HepG2 (cell line): ENCODE data around the gene PDXDC1. TPM values are rescaled to one million over a fixed set of nuclear protein-coding genes. Genes with fewer than 3 reads are reported as not detected.

Experiments
- ATAC-seq: fragments of 200-7000 bp; cut with Tn5 transposase; 3 replicates; pipeline ENCODE4 v1.9.1; 2020; ENCODE audit warnings: mild to moderate bottlenecking, moderate library complexity
- BruUV-seq: library from RNA; stranded (reverse); fragments of 400-500 nt; replicated peaks from 2 replicates; lab custom pipeline; 2021; lab: Mats Ljungman, UMichigan
- CTCF ChIA-PET: fragments of 300-600 bp; formaldehyde crosslinking; extraction: SDS; loops from one replicate; lab custom pipeline; 2021; ENCODE audit warnings: low total read pairs, inconsistent platforms, low intra/inter-chr PET ratio; lab: Yijun Ruan, JAX
- POLR2A ChIA-PET: fragments of 350-600 bp; sonication (Branson Sonifier 250); formaldehyde crosslinking; loops from one replicate; lab custom pipeline; 2020; ENCODE audit warnings: antibody characterized with exemption, inconsistent platforms; lab: Yijun Ruan, JAX
- DNase-seq: peaks from one replicate; pipeline ENCODE4 v3.0.0-alpha.2; 2015; ENCODE audit warnings: low spot score
- FAIRE-seq: peaks from 3 replicates; lab custom pipeline; 2011; peaks lifted over from hg19 to GRCh38; lab: Jason Lieb, UNC
- H2AFZ ChIP-seq: one replicate; pipeline ENCODE4 v1.6.1; 2011; ENCODE audit warnings: low read length, inconsistent platforms
- H3K27ac ChIP-seq: fragments of 300-600 bp; 3 replicates; pipeline ENCODE4 v1.8.0; 2011; ENCODE audit warnings: mixed run types, mild to moderate bottlenecking, mixed read lengths, low read length, inconsistent platforms; ENCODE audit not compliant: insufficient read depth; ENCODE audit errors: extremely low read length
- H3K27me3 ChIP-seq, 2 experiments: fragments of 200-600 bp in 1 of 2; 2 replicates in 1 of 2; 3 replicates in 1 of 2; pipeline versions ENCODE4 v1.6.0 to v1.8.0; 2011; ENCODE audit warnings: low read length in 2 of 2, mild to moderate bottlenecking in 2 of 2, moderate library complexity in 2 of 2, inconsistent platforms in 1 of 2; ENCODE audit not compliant: insufficient read depth in 2 of 2, control insufficient read depth in 1 of 2
- H3K36me3 ChIP-seq, 2 experiments: fragments of 200-600 bp in 1 of 2; replicated peaks in 1 of 2; 2 replicates in 1 of 2; 3 replicates in 1 of 2; pipeline versions ENCODE4 v1.5.1 to v1.8.0; 2011; ENCODE audit warnings: low read length in 2 of 2, inconsistent platforms in 1 of 2; ENCODE audit not compliant: insufficient read depth in 2 of 2, control insufficient read depth in 1 of 2
- H3K4me1 ChIP-seq: 2 replicates; pipeline ENCODE4 v1.5.1; 2012; ENCODE audit warnings: low read length, inconsistent platforms; ENCODE audit not compliant: insufficient read depth
- H3K4me2 ChIP-seq: 2 replicates; pipeline ENCODE4 v1.6.0; 2011; ENCODE audit warnings: low read depth, low read length, inconsistent platforms
- H3K4me3 ChIP-seq, 3 experiments: fragments of 200-600 bp in 1 of 3; sonication (generic), shearing (Covaris generic) in 1 of 3; replicated peaks in 1 of 3; 2 replicates each; pipeline ENCODE4 v1.5.1; 2011 to 2016; ENCODE audit warnings: low read length in 3 of 3, inconsistent platforms in 2 of 3, low read depth in 2 of 3, mild to moderate bottlenecking in 2 of 3, control low read depth in 1 of 3, mixed read lengths in 1 of 3; ENCODE audit not compliant: insufficient read depth in 1 of 3
- H3K79me2 ChIP-seq: one replicate; pipeline ENCODE4 v1.6.1; 2011; ENCODE audit warnings: low read length, inconsistent platforms; ENCODE audit not compliant: insufficient read depth
- H3K9ac ChIP-seq: 2 replicates; pipeline ENCODE4 v1.6.0; 2011; ENCODE audit warnings: mild to moderate bottlenecking, low read depth, low read length, inconsistent platforms; ENCODE audit not compliant: insufficient read depth
- H3K9me3 ChIP-seq: 2 replicates; pipeline ENCODE4 v1.5.1; 2012; ENCODE audit warnings: mild to moderate bottlenecking, low read length
- H4K20me1 ChIP-seq: 2 replicates; pipeline ENCODE4 v1.6.0; 2011; ENCODE audit warnings: inconsistent platforms, mild to moderate bottlenecking, low read length, moderate library complexity; ENCODE audit not compliant: insufficient read depth
- ARID3A ChIP-seq: IDR thresholded peaks from 2 replicates; pipeline ENCODE4 v1.6.1; 2012; ENCODE audit warnings: low read depth, low read length, improper control_type of control experiment
- ATRX ChIP-seq: sonication (generic); formaldehyde crosslinking; IDR thresholded peaks from 2 replicates; pipeline ENCODE4 v1.4.0; 2020; ENCODE audit warnings: missing genetic modification reagents, borderline replicate concordance
- CEBPB ChIP-seq: IDR thresholded peaks from 2 replicates; pipeline ENCODE4 v1.6.1; 2011; ENCODE audit warnings: low read depth, low read length, improper control_type of control experiment, borderline replicate concordance
- CEBPG ChIP-seq: IDR thresholded peaks from 2 replicates; pipeline ENCODE4 v1.6.1; 2016
- GATAD2A ChIP-seq: IDR thresholded peaks from 2 replicates; pipeline ENCODE4 v1.6.1; 2016
- RCOR2 ChIP-seq: IDR thresholded peaks from 2 replicates; pipeline ENCODE4 v1.6.1; 2016; ENCODE audit warnings: missing biosample characterization, missing genetic modification reagents
- RXRA ChIP-seq: sonication (generic); formaldehyde crosslinking; IDR thresholded peaks from 2 replicates; pipeline ENCODE4 v1.5.1; 2020; ENCODE audit warnings: missing genetic modification reagents
- SALL1 ChIP-seq: sonication (generic); formaldehyde crosslinking; IDR thresholded peaks from 2 replicates; pipeline ENCODE4 v1.8.0; 2022; ENCODE audit warnings: mild to moderate bottlenecking, missing genetic modification reagents
- SAP130 ChIP-seq: IDR thresholded peaks from 2 replicates; pipeline ENCODE4 v1.6.1; 2016; ENCODE audit warnings: low read depth
- TGIF2 ChIP-seq: IDR thresholded peaks from 2 replicates; pipeline ENCODE4 v1.6.1; 2016; ENCODE audit warnings: control low read depth, missing compliant biosample characterization
- THRA ChIP-seq: sonication (generic); formaldehyde crosslinking; IDR thresholded peaks from 2 replicates; pipeline ENCODE4 v1.4.0; 2020; ENCODE audit warnings: missing genetic modification reagents, borderline replicate concordance
- ZBTB42 ChIP-seq: sonication (generic); formaldehyde crosslinking; IDR thresholded peaks from 2 replicates; pipeline ENCODE4 v1.5.0; 2020; ENCODE audit warnings: mild to moderate bottlenecking, missing genetic modification reagents
- ZBTB8A ChIP-seq: sonication (generic); formaldehyde crosslinking; IDR thresholded peaks from 2 replicates; pipeline ENCODE4 v1.4.0; 2020; ENCODE audit warnings: mild to moderate bottlenecking, low read depth, missing genetic modification reagents, borderline replicate concordance
- ZNF230 ChIP-seq: sonication (generic); formaldehyde crosslinking; IDR thresholded peaks from 2 replicates; pipeline ENCODE4 v1.4.0; 2020; ENCODE audit warnings: mild to moderate bottlenecking, missing genetic modification reagents
- WGBS: methylation state at CpG from one replicate; pipeline ENCODE4 v1.1.6; 2017; ENCODE audit warnings: low lambda C conversion rate; 5-methylcytosine and 5-hydroxymethylcytosine counted together
- in situ Hi-C: cut with HindIII; loops from 2 replicates; pipeline ENCODE4 v1.10.0; 2017; ENCODE audit warnings: low pct_unique_long_range_greater_than_20kb; ENCODE audit not compliant: extremely low pct_ligation_motif_present
- intact Hi-C: fragments of 100-400 bp; cut with micrococcal nuclease; formaldehyde crosslinking; loops from one replicate; pipeline ENCODE4 v1.10.0; 2022; ENCODE audit not compliant: unreplicated experiment
- polyA plus RNA-seq, 8 experiments: library from polyadenylated mRNA; depleted of rRNA in 3 of 8; stranded (reverse) in 7 of 8; unstranded in 1 of 8; fragments of >200 nt; fragmentation: Illumina TruSeq in 4 of 8; extraction: Trizol in 4 of 8; gene quantifications; 2 replicates each; pipeline versions ENCODE4 v1.2.1 to v1.2.3, GENCODE V29; 2011 to 2016; ENCODE audit warnings: low read depth in 4 of 8, missing spikeins in 1 of 8, mixed read lengths in 1 of 8; ENCODE audit not compliant: insufficient read depth in 1 of 8
- total RNA-seq, 5 experiments: library from RNA; depleted of rRNA; stranded (reverse); fragments of >200 nt; fragmentation: Illumina TruSeq; extraction: Trizol; gene quantifications; 2 replicates each; pipeline ENCODE4 v1.2.3, GENCODE V29; 2016; ENCODE audit warnings: low read depth in 1 of 5
- TF ChIP-seq, protein P1 (sequence below): IDR thresholded peaks from 2 replicates; pipeline ENCODE4 v1.6.1; 2016; ENCODE audit warnings: mild to moderate bottlenecking
- TF ChIP-seq, protein P2 (sequence below): sonication (generic); formaldehyde crosslinking; IDR thresholded peaks from 2 replicates; pipeline ENCODE4 v1.8.0; 2022; ENCODE audit warnings: mild to moderate bottlenecking, missing genetic modification reagents, moderate library complexity
- TF ChIP-seq, protein P3 (sequence below): sonication (generic); formaldehyde crosslinking; IDR thresholded peaks from 2 replicates; pipeline ENCODE4 v1.5.0; 2020; ENCODE audit warnings: mild to moderate bottlenecking, missing genetic modification reagents

PDXDC1 gene
- total and polyA plus RNA-seq, 2 of the 13 experiments (the other 11 are each of a cell fraction or from before 2014, with no cell fraction given): 133 to 169 TPM

DNA sequence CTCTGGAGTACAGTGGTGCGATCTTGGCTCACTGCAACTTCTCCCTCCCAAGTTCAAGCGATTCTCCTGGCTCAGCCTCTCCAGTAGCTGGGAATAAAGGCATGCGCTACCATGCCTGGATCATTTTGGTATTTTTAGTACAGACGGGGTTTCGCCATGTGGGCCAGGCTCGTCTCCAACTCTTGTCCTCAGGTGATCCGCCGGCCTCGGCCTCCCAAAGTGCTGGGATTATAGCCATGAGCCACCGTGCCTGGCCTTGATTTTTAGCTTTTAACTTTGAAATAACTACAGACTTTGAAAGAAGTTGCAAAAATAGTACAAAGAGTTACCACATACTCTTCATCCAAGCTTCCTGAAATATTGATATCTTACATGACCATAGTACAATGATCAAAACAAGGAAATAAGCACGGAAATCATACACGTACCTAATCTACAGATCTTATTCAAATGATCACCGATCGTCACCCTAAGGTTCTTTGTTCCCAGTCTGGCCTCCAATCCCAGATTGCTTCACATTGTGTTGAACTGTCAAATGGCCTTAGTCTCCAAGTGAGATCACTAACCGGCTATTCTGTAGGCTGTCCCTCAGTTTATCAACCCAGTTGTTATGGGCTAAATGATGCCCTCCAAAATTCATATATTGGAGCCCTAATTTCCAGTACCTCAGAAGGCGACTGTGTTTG lies 19.1 kb upstream of the PDXDC1 start:
- intact Hi-C loops (no loop called here), in situ Hi-C loops (no loop called here)
- Histone ChIP-seq H3K4me2 (0 out of 2 replicates have a peak overlapping the region, but pooled peaks have one; percentile 0), H3K4me3 (no peak overlapping the region), H3K27me3 (peaks cover 0 to 8% of the 10 kb centered on the region in 2 experiments; a peak in 1 of 5 replicates), H3K9me3 (no peaks in the 10 kb centered on the region), H3K9ac (no peak overlapping the region), H2AFZ (no peak overlapping the region), H3K36me3 (no peaks in the 10 kb centered on the region), H3K4me1 (peaks cover 16% of the 10 kb centered on the region; the same call in 1 of the 2 replicates), H4K20me1 (no peaks in the 10 kb centered on the region), H3K79me2 (no peaks in the 10 kb centered on the region), H3K27ac (no peak overlapping the region)
- DNase-seq: no peak
- FAIRE-seq: no peak
- ATAC-seq: peak; percentile 65
- ChIA-PET POLR2A (interaction anchor here (1.2 kb wide), 1 partner anchor 19 kb away, joined by 3 read pairs; the partner anchor contains the start of gene PDXDC1), CTCF (no interaction called here)
- WGBS: 47% methylated on average over 16 of the region's 16 CpGs
- BruUV-seq: no TSS peak
- no peak for TF ChIP-seq ZBTB42
- TF ChIP-seq CEBPB: peak; percentile 54; the same call in 1 of the 2 replicates
- TF ChIP-seq, protein P1, sequence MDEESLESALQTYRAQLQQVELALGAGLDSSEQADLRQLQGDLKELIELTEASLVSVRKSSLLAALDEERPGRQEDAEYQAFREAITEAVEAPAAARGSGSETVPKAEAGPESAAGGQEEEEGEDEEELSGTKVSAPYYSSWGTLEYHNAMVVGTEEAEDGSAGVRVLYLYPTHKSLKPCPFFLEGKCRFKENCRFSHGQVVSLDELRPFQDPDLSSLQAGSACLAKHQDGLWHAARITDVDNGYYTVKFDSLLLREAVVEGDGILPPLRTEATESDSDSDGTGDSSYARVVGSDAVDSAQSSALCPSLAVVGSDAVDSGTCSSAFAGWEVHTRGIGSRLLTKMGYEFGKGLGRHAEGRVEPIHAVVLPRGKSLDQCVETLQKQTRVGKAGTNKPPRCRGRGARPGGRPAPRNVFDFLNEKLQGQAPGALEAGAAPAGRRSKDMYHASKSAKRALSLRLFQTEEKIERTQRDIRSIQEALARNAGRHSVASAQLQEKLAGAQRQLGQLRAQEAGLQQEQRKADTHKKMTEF (CRISPR knock-in tag): no peak
- no peak for TF ChIP-seq ATRX
- TF ChIP-seq TGIF2 (CRISPR knock-in tag): peak; percentile 76; the same call in 1 of the 2 replicates
- 0 out of 2 replicates have a peak, but pooled peaks have one; percentile 32 for TF ChIP-seq ZNF230 (CRISPR knock-in tag)
- 0 out of 2 replicates have a peak, but pooled peaks have one; percentile 10 for TF ChIP-seq SAP130 (CRISPR knock-in tag)
- TF ChIP-seq THRA: peak; percentile 40; the same call in 1 of the 2 replicates
- no peak for TF ChIP-seq ZBTB8A (CRISPR knock-in tag)
- TF ChIP-seq, protein P2, sequence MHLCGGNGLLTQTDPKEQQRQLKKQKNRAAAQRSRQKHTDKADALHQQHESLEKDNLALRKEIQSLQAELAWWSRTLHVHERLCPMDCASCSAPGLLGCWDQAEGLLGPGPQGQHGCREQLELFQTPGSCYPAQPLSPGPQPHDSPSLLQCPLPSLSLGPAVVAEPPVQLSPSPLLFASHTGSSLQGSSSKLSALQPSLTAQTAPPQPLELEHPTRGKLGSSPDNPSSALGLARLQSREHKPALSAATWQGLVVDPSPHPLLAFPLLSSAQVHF (CRISPR knock-in tag): no peak
- TF ChIP-seq SALL1 (CRISPR knock-in tag): peak; percentile 41; the same call in 1 of the 2 replicates
- peak; percentile 30; the same call in 1 of the 2 replicates for TF ChIP-seq RXRA (CRISPR knock-in tag)
- TF ChIP-seq CEBPG (CRISPR knock-in tag): peak; percentile 43
- TF ChIP-seq GATAD2A (CRISPR knock-in tag): 0 out of 2 replicates have a peak, but pooled peaks have one; percentile 13
- TF ChIP-seq ARID3A: peak; percentile 47; the same call in 1 of the 2 replicates
- TF ChIP-seq, protein P3, sequence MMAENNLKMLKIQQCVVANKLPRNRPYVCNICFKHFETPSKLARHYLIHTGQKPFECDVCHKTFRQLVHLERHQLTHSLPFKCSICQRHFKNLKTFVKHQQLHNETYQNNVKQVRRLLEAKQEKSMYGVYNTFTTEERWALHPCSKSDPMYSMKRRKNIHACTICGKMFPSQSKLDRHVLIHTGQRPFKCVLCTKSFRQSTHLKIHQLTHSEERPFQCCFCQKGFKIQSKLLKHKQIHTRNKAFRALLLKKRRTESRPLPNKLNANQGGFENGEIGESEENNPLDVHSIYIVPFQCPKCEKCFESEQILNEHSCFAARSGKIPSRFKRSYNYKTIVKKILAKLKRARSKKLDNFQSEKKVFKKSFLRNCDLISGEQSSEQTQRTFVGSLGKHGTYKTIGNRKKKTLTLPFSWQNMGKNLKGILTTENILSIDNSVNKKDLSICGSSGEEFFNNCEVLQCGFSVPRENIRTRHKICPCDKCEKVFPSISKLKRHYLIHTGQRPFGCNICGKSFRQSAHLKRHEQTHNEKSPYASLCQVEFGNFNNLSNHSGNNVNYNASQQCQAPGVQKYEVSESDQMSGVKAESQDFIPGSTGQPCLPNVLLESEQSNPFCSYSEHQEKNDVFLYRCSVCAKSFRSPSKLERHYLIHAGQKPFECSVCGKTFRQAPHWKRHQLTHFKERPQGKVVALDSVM (CRISPR knock-in tag): 0 out of 2 replicates have a peak, but pooled peaks have one; percentile 0
- no peak for TF ChIP-seq RCOR2 (CRISPR knock-in tag)
